Activated CD8-positive, alpha-beta T cell treated with anti-CD3 and anti-CD28 coated beads for 36 hours (primary cell): ENCODE data around the gene ANK3. TPM values are rescaled to one million over a fixed set of nuclear protein-coding genes. Genes with fewer than 3 reads are reported as not detected.

ENCODE experiments used
- ATAC-seq: fragments of 200-7000 bp; cut with Tn5 transposase; one replicate; pipeline ENCODE4 v1.10.0; 2021; ENCODE audit warnings: mild to moderate bottlenecking, moderate library complexity
- CTCF ChIA-PET: fragments of 350-600 bp; sonication (Branson Sonifier 250); formaldehyde crosslinking; loops from one replicate; lab custom pipeline; 2021; ENCODE audit warnings: antibody characterized with exemption; lab: Charles Lee
- POLR2A ChIA-PET: fragments of 350-600 bp; sonication (Branson Sonifier 250); formaldehyde crosslinking; loops from one replicate; lab custom pipeline; 2021; ENCODE audit warnings: antibody characterized with exemption; lab: Charles Lee
- DNase-seq: peaks from one replicate; pipeline ENCODE4 v3.0.0-alpha.2; 2020
- H3K27ac Mint-ChIP-seq: one replicate; pipeline ENCODE4 v1.8.0; 2021; ENCODE audit warnings: mild to moderate bottlenecking, mixed read lengths
- H3K27me3 Mint-ChIP-seq: one replicate; pipeline ENCODE4 v1.8.0; 2021; ENCODE audit warnings: mixed read lengths
- H3K36me3 Mint-ChIP-seq: one replicate; pipeline ENCODE4 v1.8.0; 2021; ENCODE audit warnings: low read depth, mixed read lengths
- H3K4me1 Mint-ChIP-seq: one replicate; pipeline ENCODE4 v1.8.0; 2021; ENCODE audit warnings: low read depth, mixed read lengths
- H3K4me3 Mint-ChIP-seq: one replicate; pipeline ENCODE4 v1.8.0; 2021; ENCODE audit warnings: mild to moderate bottlenecking, moderate library complexity, mixed read lengths
- H3K9me3 Mint-ChIP-seq: one replicate; pipeline ENCODE4 v1.8.0; 2021; ENCODE audit warnings: mixed read lengths
- CTCF ChIP-seq: fragments of 200-600 bp; IDR thresholded peaks from one replicate; pipeline ENCODE4 v1.8.0; 2022; ENCODE audit warnings: antibody characterized with exemption, mild to moderate bottlenecking
- intact Hi-C: fragments of 100-400 bp; cut with micrococcal nuclease; formaldehyde crosslinking; loops from one replicate; pipeline ENCODE4 v1.10.0; 2022
- total RNA-seq, 2 experiments: library from RNA; stranded (reverse); gene quantifications; one replicate each; pipeline ENCODE4 v1.2.3, GENCODE V29; 2021

Gene ANK3
- total RNA-seq, 2 experiments from 2014 or later, result 10.3 to 12.0 TPM

GRCh38 chr10:60032723-60033122 is 357.0 kb downstream of the ANK3 start:
- ATAC-seq (peak; percentile 76), DNase-seq (peak; percentile 77)
- Mint-ChIP-seq H3K4me1 (peaks cover 4% of the 10 kb centered on the region), H3K27me3 (no peaks in the 10 kb centered on the region), H3K9me3 (no peaks in the 10 kb centered on the region), H3K36me3 (no peaks in the 10 kb centered on the region), H3K4me3 (no peak overlapping the region), H3K27ac (no peak overlapping the region)
- peak; percentile 55 for TF ChIP-seq CTCF
- ChIA-PET POLR2A (interaction anchor here (0.6 kb wide), 1 partner anchor 61 kb away, joined by 3 read pairs; no protein-coding TSS in a partner anchor), CTCF (interaction anchor here (1.2 kb wide), 1 partner anchor 407 kb away, joined by 11 read pairs; no protein-coding TSS in a partner anchor)
- intact Hi-C loops, result loop anchor here (1.0 to 10.0 kb wide), 2 partner anchors 208 to 406 kb away; no protein-coding TSS in a partner anchor

GRCh38 chr10:60031664-60032063 is 358.0 kb downstream of the ANK3 start:
- Mint-ChIP-seq H3K27me3 (no peaks in the 10 kb centered on the region), H3K4me1 (peaks cover 4% of the 10 kb centered on the region), H3K36me3 (no peaks in the 10 kb centered on the region), H3K4me3 (no peak overlapping the region), H3K27ac (no peak overlapping the region), H3K9me3 (no peaks in the 10 kb centered on the region)
- TF ChIP-seq CTCF, result no peak
- DNase-seq (no peak), ATAC-seq (peak; percentile 55)
- POLR2A ChIA-PET, result no interaction called here
- intact Hi-C loops, result loop anchor here (1.0 to 10.0 kb wide), 2 partner anchors 207 to 405 kb away; no protein-coding TSS in a partner anchor
- CTCF ChIA-PET, result interaction anchor here (0.8 to 2.5 kb wide), 4 partner anchors 10 to 409 kb away, joined by 3 to 13 read pairs (median 6); no protein-coding TSS in a partner anchor

- ATAC-seq (no peak), DNase-seq (no peak)
- POLR2A ChIA-PET, result no interaction called here
- no peak for TF ChIP-seq CTCF
- Mint-ChIP-seq H3K27me3 (no peaks in the 10 kb centered on the region), H3K4me1 (peaks cover 4% of the 10 kb centered on the region), H3K4me3 (no peak overlapping the region), H3K9me3 (no peaks in the 10 kb centered on the region), H3K36me3 (no peaks in the 10 kb centered on the region), H3K27ac (no peak overlapping the region)
- CTCF ChIA-PET, result interaction anchor here (1.2 to 2.5 kb wide), 3 partner anchors 9 to 409 kb away, joined by 4 to 13 read pairs (median 7); no protein-coding TSS in a partner anchor
- intact Hi-C loops, result loop anchor here (10.0 kb wide), 1 partner anchor 206 kb away; no protein-coding TSS in a partner anchor
Observed at GRCh38 chr10:60031183-60031582, 358.5 kb downstream of the ANK3 start.

- no peaks in the 10 kb centered on the region for H3K9me3 Mint-ChIP-seq
- no peak for TF ChIP-seq CTCF
- DNase-seq (no peak), ATAC-seq (no peak)
- POLR2A ChIA-PET, result no interaction called here
- no peaks in the 10 kb centered on the region for H3K27me3 Mint-ChIP-seq
- CTCF ChIA-PET, result interaction anchor here (2.5 kb wide), 1 partner anchor 404 kb away, joined by 13 read pairs; no protein-coding TSS in a partner anchor
- no peaks in the 10 kb centered on the region for H3K36me3 Mint-ChIP-seq
- no peak overlapping the region for H3K4me3 Mint-ChIP-seq
- H3K4me1 Mint-ChIP-seq, result peaks cover 4% of the 10 kb centered on the region
- intact Hi-C loops, result no loop called here
- no peak overlapping the region for H3K27ac Mint-ChIP-seq
Observed at GRCh38 chr10:60029475-60029874, 360.2 kb downstream of the ANK3 start.

- CTCF ChIA-PET, result interaction anchor here (1.0 to 2.0 kb wide), 2 partner anchors 163 to 402 kb away, joined by 3 to 7 read pairs; no protein-coding TSS in a partner anchor
- ATAC-seq (no peak), DNase-seq (no peak)
- intact Hi-C loops, result no loop called here
- TF ChIP-seq CTCF, result no peak
- Mint-ChIP-seq H3K4me1 (peaks cover 4% of the 10 kb centered on the region), H3K27me3 (no peaks in the 10 kb centered on the region), H3K36me3 (no peaks in the 10 kb centered on the region), H3K4me3 (no peak overlapping the region), H3K27ac (no peak overlapping the region), H3K9me3 (no peaks in the 10 kb centered on the region)
- POLR2A ChIA-PET, result no interaction called here
Observed at GRCh38 chr10:60028081-60028480, 361.6 kb downstream of the ANK3 start.
